Suprapubic skin (tissue), 4 donors: Measurements from ENCODE around the gene NBL1. TPM values are rescaled to one million over a fixed set of nuclear protein-coding genes. Genes with fewer than 3 reads are reported as not detected.
A peak's percentile ranks its signal among the peaks of the same experiment; 100 is the strongest.

ENCODE experiments used
- DNase-seq, 2 donors: peaks; one replicate each; pipeline ENCODE4 v3.0.0-alpha.2; 2019; ENCODE audit warnings: low spot score in 2 of 2
- H3K27ac ChIP-seq: fragments of 200-600 bp; sonication (generic); one replicate; pipeline ENCODE4 v1.5.1; 2019
- H3K27me3 ChIP-seq: fragments of 200-600 bp; sonication (generic); one replicate; pipeline ENCODE4 v1.5.1; 2019
- H3K36me3 ChIP-seq: fragments of 200-600 bp; sonication (generic); one replicate; pipeline ENCODE4 v1.5.1; 2019
- H3K4me1 ChIP-seq: fragments of 200-600 bp; sonication (generic); one replicate; pipeline ENCODE4 v1.5.1; 2019
- H3K4me3 ChIP-seq: fragments of 200-600 bp; sonication (generic); one replicate; pipeline ENCODE4 v1.5.1; 2019; ENCODE audit warnings: mild to moderate bottlenecking
- H3K9me3 ChIP-seq: fragments of 200-600 bp; sonication (generic); one replicate; pipeline ENCODE4 v1.5.1; 2019
- CTCF ChIP-seq, 2 donors: fragments of 200-600 bp in 1 of 2; fragments of 450-650 bp in 1 of 2; sonication (generic) in 1 of 2; IDR thresholded peaks; one replicate each; pipeline ENCODE4 v1.5.1; 2016 to 2019; ENCODE audit warnings: antibody characterized with exemption in 2 of 2, mild to moderate bottlenecking in 1 of 2, moderate library complexity in 1 of 2
- EP300 ChIP-seq: sonication (generic); formaldehyde crosslinking; IDR thresholded peaks from one replicate; pipeline ENCODE4 v1.6.1; 2017; ENCODE audit warnings: antibody characterized with exemption
- POLR2A ChIP-seq, 2 donors: fragments of 450-650 bp; IDR thresholded peaks; one replicate each; pipeline ENCODE4 v1.6.1; 2017; ENCODE audit warnings: antibody characterized with exemption in 2 of 2, mild to moderate bottlenecking in 2 of 2, moderate library complexity in 2 of 2
- POLR2AphosphoS5 ChIP-seq, 3 donors: sonication (generic); formaldehyde crosslinking; IDR thresholded peaks; one replicate each; pipeline ENCODE4 v1.6.1; 2017; ENCODE audit warnings: antibody characterized with exemption in 3 of 3
- WGBS: methylation state at CpG from one replicate; pipeline ENCODE4 v1.1.5; 2018; 5-methylcytosine and 5-hydroxymethylcytosine counted together
- total RNA-seq, 4 donors: library from RNA; depleted of rRNA; stranded (reverse); fragments of >200 nt; gene quantifications; one replicate each; pipeline ENCODE4 v1.1.0, GENCODE V29; 2016

The NBL1 gene
- total RNA-seq, 4 donors from 2014 or later = 144 to 197 (median 167) TPM

- no peaks in the 10 kb centered on the region for H3K36me3 ChIP-seq
- peak overlapping the region; percentile 90 for H3K4me3 ChIP-seq
- no peak for TF ChIP-seq EP300
- H3K27me3 ChIP-seq = no peaks in the 10 kb centered on the region
- no peaks in the 10 kb centered on the region for H3K9me3 ChIP-seq
- 0% methylated on average over 54 of the region's 71 CpGs for WGBS
- DNase-seq = no peak
- peak overlapping the region; percentile 95 for H3K27ac ChIP-seq
- peaks cover 77% of the 10 kb centered on the region for H3K4me1 ChIP-seq
Measured at GRCh38 chr1:19644681-19645410, 735 bp downstream of the NBL1 start.

- WGBS = 12% methylated on average over 24 of the region's 30 CpGs
- H3K27me3 ChIP-seq = no peaks in the 10 kb centered on the region
- peak overlapping the region; percentile 90 for H3K4me3 ChIP-seq
- peaks cover 79% of the 10 kb centered on the region for H3K4me1 ChIP-seq
- TF ChIP-seq EP300 = no peak
- no peak for TF ChIP-seq POLR2AphosphoS5 (IDR thresholded peaks at IDR 0.05)
- no peak for TF ChIP-seq POLR2A (IDR thresholded peaks at IDR 0.05)
- TF ChIP-seq CTCF (IDR thresholded peaks at IDR 0.05) = no peak
- no peak for DNase-seq
- no peaks in the 10 kb centered on the region for H3K9me3 ChIP-seq
- no peaks in the 10 kb centered on the region for H3K36me3 ChIP-seq
- peak overlapping the region; percentile 95 for H3K27ac ChIP-seq
Measured at GRCh38 chr1:19645411-19646251, 1.5 kb downstream of the NBL1 start.

- H3K27ac ChIP-seq = peak overlapping the region; percentile 95
- H3K36me3 ChIP-seq = no peaks in the 10 kb centered on the region
- no peak for DNase-seq
- peak overlapping the region; percentile 90 for H3K4me3 ChIP-seq
- no peaks in the 10 kb centered on the region for H3K27me3 ChIP-seq
- 56% methylated on average over 6 of the region's 9 CpGs for WGBS
- TF ChIP-seq POLR2A (IDR thresholded peaks at IDR 0.05) (no peak), POLR2AphosphoS5 (IDR thresholded peaks at IDR 0.05) (no peak), CTCF (IDR thresholded peaks at IDR 0.05) (no peak), EP300 (no peak)
- peaks cover 80% of the 10 kb centered on the region for H3K4me1 ChIP-seq
- H3K9me3 ChIP-seq = no peaks in the 10 kb centered on the region
Measured at GRCh38 chr1:19646377-19647319, 2.5 kb downstream of the NBL1 start.

DNA sequence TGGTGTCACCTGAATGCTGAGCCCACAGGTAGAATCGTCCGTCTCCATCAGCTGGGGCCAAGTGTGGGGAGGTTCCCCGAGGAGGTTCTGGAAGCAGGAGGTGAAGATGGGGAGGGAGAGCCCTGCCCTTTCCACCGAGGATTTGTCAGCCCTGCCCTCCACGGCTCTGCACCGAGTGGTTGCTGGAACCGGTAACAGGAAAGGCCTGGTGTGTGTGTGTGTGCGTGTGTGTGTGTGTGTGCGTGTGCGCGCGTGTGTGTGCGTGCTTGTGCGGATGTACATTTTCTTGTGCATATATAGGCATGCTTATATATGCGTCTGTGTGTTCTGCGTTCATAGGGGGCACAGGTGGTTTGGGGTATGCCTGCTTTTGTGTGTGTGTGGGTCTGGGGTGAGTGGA is 3.5 kb downstream of the NBL1 start:
- Histone ChIP-seq H3K27me3 (no peaks in the 10 kb centered on the region), H3K9me3 (no peaks in the 10 kb centered on the region), H3K4me1 (peaks cover 85% of the 10 kb centered on the region), H3K27ac (peak overlapping the region; percentile 95), H3K4me3 (peak overlapping the region; percentile 6), H3K36me3 (no peaks in the 10 kb centered on the region)
- TF ChIP-seq POLR2A (IDR thresholded peaks at IDR 0.05) (no peak), EP300 (no peak), POLR2AphosphoS5 (IDR thresholded peaks at IDR 0.05) (no peak), CTCF (IDR thresholded peaks at IDR 0.05) (no peak)
- WGBS = 25% methylated on average over 16 of the region's 16 CpGs
- no peak for DNase-seq

DNA sequence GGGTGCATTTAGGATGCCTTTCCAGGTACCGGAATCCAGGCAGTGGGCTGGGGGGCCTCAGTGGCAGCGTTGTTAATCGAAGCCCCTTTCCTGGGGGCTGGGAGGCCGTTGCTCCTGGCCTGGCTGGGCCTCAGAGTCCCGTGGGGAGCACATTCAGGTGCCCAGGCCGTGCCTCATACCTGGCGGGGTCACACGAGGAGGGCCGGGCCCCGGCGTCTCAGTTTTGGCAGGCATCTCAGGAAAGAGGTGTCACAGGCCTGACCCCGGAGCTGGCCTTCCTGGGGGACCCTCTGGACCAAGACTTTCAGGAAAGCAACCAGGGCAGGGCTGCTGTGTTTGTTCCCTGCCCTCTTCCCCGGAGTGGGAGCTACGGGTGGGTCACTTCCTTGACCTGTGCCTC is 4.1 kb downstream of the NBL1 start:
- H3K9me3 ChIP-seq = no peaks in the 10 kb centered on the region
- peak overlapping the region; percentile 95 for H3K27ac ChIP-seq
- H3K4me1 ChIP-seq = peaks cover 79% of the 10 kb centered on the region
- no peaks in the 10 kb centered on the region for H3K27me3 ChIP-seq
- no peaks in the 10 kb centered on the region for H3K36me3 ChIP-seq
- WGBS = 64% methylated on average over 5 of the region's 14 CpGs
- peak overlapping the region; percentile 6 for H3K4me3 ChIP-seq
- DNase-seq = no peak
- TF ChIP-seq POLR2AphosphoS5 (IDR thresholded peaks at IDR 0.05) = no peak
- TF ChIP-seq CTCF (IDR thresholded peaks at IDR 0.05) = no peak
- TF ChIP-seq EP300 = no peak
- TF ChIP-seq POLR2A (IDR thresholded peaks at IDR 0.05) = no peak
